Measurements from ENCODE around the gene CDC42EP5.
"Not testable (repeated sequence)": the region's sequence is repeated elsewhere in the genome, so short reads cannot be mapped to it uniquely, and the experiment has no call there.

Gene CDC42EP5

GRCh38 chr19:54473071-54473891 lies at the start of gene CDC42EP5:
Gene CDC42EP5 (minus strand): TSS chr19:54473296. CDS start chr19:54465547, 7,749 bp downstream.
- no peak for TF ChIP-seq CTCF (IDR thresholded peaks at IDR 0.05; ENCODE audit: extremely low read depth, missing control alignments)
- peak; percentile 32 for DNase-seq (ENCODE audit: low spot score)

- DNase-seq (ENCODE audit: low spot score) = no peak
- no peak for TF ChIP-seq CTCF (IDR thresholded peaks at IDR 0.05; ENCODE audit: extremely low read depth, missing control alignments)
These were observed 48.9 kb upstream of the CDC42EP5 start for GRCh38 chr19:54521860-54522513.

GRCh38 chr19:54521022-54521859 lies 48.1 kb upstream of the CDC42EP5 start:
- DNase-seq (ENCODE audit: low spot score) = no peak
- TF ChIP-seq CTCF (IDR thresholded peaks at IDR 0.05; ENCODE audit: extremely low read depth, missing control alignments) = no peak

- no peak for TF ChIP-seq CTCF (IDR thresholded peaks at IDR 0.05; ENCODE audit: extremely low read depth, missing control alignments)
- DNase-seq (ENCODE audit: low spot score) = peak; percentile 68
These were observed 45.7 kb upstream of the CDC42EP5 start for GRCh38 chr19:54518844-54519243.

- TF ChIP-seq CTCF (IDR thresholded peaks at IDR 0.05; ENCODE audit: extremely low read depth, missing control alignments) = no peak
- peak; percentile 73 for DNase-seq (ENCODE audit: low spot score)
These were observed 44.4 kb upstream of the CDC42EP5 start for GRCh38 chr19:54517483-54517882.

- TF ChIP-seq CTCF (IDR thresholded peaks at IDR 0.05; ENCODE audit: extremely low read depth, missing control alignments) = no peak
- DNase-seq (ENCODE audit: low spot score) = no peak
These were observed 42.1 kb upstream of the CDC42EP5 start for GRCh38 chr19:54515156-54515555.

- DNase-seq (ENCODE audit: low spot score) = not testable (repeated sequence)
These were observed 36.3 kb upstream of the CDC42EP5 start for GRCh38 chr19:54509200-54509940.

GRCh38 chr19:54508487-54508886 lies 35.4 kb upstream of the CDC42EP5 start:
- not testable (repeated sequence) for DNase-seq (ENCODE audit: low spot score)

All from GM20000 (cell line).